Hindlimb muscle (tissue), 1 donor: ENCODE measurements around the gene CZIB. TPM values are rescaled to one million over a fixed set of nuclear protein-coding genes. Genes with fewer than 3 reads are reported as not detected.
"Not testable (repeated sequence)": the region's sequence is repeated elsewhere in the genome, so short reads cannot be mapped to it uniquely, and the experiment has no call there.

Source experiments
- DNase-seq: peaks from one replicate; pipeline ENCODE4 v3.0.0-alpha.2; 2013
- polyA plus RNA-seq: library from polyadenylated mRNA; unstranded; fragments of 120-200 nt; gene quantifications from one replicate; pipeline ENCODE4 v1.2.1, GENCODE V29; 2013; ENCODE audit not compliant: insufficient read length

Gene CZIB
- polyA plus RNA-seq, 1 donor, result 59.0 TPM

DNA sequence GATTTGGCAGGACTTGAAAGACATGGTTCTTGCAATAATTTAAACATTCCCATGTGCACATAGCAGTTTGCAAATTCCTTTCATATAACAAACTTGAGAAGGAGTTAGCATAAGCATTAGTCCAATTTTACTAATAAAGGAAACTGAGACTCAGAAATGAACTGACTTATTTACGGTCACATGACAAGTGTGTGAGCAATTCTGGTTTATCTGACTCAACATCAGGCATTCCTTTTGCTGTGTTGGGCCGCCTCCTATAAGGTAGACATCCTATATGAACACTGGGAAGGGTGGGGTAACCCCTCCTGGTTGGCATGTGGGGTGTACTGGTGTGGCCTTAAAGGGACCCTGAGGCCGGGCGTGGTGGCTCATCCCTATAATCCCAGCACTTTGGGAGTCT is 32.3 kb downstream of the CZIB start:
- no peak for DNase-seq

DNA sequence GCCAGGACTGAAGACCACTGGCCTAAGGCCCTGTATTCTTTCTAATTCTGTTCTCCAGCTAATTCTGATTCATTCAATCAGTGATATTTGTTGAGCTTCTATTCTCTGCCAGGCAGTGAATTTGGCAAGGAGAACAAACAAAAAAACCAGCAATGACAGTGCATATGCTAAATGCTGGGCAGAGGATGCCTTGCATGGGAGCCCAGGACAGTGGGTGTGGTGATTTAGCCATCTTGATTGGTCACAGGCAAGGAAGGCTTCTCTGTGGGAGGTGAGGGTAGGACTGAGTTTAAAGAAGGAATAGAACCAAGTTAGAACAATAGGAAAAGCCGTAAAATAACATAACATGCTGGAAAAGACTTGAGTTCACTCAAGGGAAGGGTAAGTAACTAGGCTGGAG is 33.0 kb downstream of the CZIB start:
- DNase-seq, result no peak

DNA sequence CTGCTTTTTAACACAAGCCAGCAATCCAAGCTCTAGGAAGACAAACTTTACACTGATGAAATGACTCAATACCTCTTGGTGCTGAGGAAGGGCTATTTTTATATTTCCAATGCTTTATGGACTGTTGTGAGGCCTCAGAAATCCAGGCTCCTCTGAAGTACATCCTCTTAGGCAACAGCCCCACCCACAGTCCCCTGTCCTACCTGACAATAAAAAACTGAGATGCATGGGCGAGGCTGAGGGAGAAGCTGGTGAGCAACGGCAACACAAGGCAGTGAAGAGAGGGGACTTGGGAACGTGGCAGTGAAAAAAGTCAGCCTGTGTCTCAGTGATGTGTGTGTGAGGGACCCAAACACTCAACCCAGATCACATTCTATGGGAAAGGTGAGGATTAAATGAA is 33.9 kb downstream of the CZIB start:
- DNase-seq, result no peak

DNA sequence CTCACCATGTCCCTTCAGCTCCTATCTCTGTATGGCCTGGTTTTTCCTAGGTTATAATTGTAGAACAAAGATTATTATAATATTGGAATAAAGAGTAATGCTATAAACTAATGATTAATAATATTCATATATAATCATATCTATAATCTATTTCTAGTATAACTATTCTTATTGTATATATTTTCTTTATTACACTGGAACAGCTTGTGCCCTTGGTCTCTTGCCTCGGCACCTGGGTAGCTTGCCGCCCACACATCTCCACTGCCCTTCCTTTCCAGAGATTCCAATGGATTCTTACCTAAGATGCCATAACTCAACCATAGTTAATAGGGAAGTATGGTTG is 34.5 kb downstream of the CZIB start:
- DNase-seq, result not testable (repeated sequence)

DNA sequence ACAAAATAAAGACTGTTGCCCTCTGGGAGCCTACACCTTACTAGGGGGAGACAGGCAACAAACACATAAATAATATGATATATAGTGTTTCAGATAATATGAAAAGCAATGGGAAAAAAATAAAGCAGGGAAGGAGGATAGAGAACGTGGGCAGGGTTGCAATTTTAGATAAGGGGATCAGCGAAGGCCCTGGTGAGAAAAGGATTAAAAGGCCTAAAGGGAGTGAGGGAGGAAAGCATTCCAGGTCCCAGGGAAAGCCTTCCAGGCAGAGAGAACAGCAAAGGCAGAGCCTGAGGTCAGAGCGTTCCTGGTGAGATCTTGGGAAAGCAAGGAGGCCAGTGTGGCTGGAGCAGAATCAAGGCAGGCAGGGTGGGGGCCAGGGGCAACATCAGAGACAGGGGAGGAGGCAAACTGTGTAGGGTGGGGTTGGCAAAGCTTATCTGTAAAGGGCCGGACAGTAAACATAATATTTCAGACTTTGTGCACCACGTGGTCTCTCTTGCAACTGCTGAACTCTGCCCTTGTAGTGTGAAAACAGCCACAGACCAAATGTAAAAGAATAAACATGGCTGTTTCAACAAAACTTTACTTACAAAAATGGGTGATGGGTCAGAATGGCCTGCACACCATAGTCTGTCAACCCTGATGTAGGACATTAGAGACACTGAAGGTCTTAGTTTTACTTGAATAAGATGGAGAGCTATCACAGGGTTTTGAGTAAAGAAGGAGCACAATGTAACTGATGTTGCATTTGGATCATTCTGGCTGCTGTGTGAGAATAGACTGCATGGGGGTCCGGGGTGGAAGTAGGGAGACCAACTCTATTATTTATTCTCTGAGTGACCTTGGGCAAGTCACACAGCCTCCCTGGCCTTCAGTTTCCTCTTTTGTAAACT is 37.1 kb downstream of the CZIB start:
- no peak for DNase-seq

DNA sequence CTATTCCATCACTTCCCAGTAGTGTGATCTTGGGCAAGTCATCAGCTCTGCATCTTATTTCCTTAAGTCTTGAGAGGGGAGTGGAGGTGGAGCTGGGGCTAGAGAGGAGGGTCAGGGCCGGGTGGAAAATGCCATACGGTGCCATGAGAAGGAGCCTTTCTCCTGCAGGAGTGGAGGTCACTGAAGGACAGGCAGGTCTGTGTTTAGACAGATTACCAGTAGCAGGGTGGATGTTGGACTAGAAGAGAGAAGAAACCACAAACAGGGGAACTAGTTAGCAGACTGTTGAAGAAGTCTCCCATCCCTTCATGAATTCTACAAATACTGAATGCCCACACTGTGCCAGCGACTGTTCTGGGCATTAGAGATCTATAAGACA is 37.7 kb downstream of the CZIB start:
- no peak for DNase-seq

DNA sequence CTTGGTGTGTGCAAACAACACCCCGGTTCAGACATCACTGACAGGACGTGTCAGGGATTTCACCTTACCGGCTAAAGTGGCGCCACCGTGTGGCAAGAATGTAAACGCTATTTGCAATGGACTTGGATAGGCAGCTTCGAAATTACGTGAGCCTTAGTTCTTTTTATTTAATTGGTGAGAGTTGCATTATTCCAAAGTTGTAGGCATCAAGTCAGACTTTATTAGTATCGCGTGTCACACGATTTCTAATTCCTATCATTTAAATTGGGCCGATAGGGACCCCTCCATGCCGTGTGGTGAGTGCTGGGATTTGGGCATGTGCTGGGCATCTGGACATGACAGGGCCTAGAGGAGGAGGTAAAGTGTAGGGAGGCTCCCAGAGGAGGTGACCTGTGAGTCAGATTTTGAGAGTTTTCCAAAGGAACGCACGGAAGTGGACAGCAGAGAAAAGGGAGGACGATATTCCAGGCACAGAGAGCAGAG is 38.3 kb downstream of the CZIB start:
- peak; percentile 74 for DNase-seq

DNA sequence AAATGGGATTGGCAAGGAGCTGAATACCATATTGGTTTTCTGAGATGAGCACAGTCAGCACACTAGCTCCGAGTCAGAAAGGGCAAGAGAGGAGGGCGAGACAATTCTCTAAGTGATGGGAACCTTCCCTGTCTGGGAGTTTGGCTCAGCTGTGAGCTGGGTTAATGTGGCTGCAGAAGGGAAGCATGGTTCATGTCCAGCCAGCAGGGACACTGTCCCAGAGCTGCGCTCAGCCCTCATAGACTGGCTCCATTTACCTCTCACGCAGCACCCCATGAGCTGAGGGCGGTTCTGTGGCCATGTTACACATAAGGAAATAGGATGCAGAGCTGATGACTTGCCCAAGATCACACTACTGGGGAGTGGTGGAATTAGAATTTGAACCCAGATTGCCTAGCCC is 39.5 kb downstream of the CZIB start:
- no peak for DNase-seq

DNA sequence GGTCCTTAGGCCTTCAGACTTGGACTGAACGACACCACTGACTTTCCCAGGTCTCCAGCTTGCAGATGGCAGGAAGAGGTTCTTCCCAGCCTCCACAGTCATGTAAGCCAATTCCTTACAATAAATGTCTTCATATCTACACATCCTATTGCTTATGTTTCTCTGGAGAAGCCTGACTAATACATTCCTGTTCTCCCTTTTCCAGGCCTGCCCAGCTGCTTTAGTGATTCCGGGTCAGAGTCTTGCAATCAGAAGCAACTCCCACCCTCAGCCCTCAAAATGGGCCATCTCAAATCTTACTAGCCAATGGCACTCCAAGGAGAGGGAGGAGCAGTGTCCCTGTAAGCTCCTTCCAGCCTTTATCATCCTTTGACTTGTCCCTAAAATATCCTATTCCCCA is 40.2 kb downstream of the CZIB start:
- no peak for DNase-seq

DNA sequence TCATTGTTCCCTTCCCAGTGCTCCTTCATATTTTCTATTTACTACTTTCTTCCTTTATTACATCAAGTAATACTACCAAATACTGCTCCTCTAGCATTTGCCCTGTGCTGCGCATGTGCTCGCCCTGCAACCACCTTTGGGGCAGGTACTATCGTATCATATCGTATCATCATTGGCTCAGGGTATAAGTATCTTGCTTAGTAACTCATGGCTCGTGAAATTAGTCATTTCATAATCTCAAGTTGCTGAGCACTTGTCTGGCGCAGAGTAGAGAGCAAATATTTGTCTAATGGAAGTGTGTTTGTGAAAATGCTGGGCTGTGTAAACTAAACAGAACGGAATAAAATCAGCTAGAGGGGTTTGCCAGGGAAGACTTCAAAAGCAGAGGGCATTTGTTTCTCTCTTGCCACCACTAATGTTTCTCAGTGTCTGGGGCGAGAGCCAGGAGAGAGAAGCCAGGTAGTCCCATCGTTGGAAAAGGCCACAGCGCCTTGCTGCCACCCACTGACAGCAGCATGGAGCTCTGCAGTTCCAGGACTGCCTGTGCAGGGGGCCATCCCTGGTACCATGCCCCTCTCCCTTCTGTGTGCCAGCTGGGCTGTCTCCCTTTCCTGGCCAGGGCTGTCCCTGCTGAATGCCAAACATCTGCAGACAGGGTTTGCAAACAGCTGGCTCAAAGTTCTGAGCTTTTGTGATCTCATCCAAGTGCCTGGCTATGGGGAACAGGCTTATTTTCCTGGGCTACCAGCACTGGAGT is 43.8 kb downstream of the CZIB start:
- no peak for DNase-seq

DNA sequence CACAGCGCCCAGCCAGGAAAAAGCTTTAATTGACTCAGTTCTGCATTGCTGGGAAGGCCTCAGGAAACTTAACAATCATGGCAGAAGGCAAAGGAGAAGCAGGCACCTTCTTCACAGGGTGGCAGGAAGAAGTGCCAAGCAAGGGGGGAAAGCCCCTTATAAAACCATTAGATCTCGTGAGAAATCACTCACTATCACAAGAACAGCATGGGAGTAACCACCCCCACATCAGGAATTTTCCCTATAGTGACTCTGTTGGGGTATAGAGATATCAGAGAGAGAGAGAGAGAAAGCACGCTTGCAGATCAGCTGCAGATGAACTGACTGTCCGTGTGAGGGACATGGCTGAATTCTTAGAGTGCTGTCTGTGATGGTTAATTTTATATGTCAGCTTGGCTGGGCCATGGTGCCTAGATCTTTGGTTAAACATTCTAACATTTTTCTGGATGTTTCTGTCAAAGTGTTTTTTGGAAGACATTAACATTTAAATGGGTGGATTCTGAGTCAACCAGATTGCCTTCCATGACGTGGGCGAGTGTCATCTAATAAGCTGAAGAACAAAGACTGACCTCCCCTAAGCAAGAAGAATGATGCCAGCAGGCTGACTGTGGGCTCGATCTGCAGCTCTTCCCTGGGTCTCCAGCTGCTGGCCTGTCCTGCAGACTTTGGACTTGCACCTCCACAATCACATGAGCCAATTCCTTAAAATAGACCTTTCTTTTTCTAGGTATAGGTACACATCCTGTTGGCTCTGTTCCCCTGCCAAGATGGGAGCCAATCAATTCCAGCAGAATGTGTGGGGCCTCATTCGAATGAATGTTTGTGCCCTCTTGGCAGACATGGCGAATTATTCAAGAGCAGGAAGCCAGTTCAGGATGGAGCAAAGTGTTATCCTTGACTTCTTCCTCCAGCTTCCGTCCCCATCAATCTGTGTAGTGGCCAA is 45.2 kb downstream of the CZIB start:
- DNase-seq, result no peak

DNA sequence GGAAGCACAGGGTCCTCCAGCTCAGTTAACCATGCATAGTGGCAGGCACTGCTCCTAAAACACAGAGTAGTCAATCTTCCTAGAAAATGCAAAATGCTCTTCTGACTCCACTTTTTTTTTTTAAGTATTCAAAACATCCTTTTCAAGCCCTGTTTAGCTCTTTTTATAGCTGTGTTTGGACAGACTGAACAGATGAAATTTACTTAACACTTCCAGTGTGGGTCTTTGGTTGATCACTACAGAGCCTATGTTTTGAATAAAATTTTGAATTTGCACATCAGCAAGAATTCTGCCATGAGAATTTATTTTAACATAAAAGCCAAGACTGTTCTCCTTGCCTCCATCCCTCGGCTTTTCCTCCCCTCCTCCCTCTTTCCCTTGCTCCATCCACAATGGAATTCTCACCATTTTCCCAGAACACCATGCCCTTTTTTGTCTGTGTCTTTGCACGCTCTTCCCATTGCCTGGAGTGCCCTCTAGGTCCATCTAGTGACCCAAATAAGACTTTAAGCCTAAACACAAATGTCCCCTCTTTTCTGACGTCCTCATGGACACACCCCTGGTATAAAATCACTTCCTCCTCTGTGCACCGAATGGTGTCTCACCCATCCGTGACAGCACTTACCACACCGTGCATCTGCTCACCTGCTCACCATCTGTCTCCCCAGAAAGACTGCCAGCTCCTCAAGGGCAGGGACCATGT is 47.9 kb downstream of the CZIB start:
- DNase-seq, result no peak

DNA sequence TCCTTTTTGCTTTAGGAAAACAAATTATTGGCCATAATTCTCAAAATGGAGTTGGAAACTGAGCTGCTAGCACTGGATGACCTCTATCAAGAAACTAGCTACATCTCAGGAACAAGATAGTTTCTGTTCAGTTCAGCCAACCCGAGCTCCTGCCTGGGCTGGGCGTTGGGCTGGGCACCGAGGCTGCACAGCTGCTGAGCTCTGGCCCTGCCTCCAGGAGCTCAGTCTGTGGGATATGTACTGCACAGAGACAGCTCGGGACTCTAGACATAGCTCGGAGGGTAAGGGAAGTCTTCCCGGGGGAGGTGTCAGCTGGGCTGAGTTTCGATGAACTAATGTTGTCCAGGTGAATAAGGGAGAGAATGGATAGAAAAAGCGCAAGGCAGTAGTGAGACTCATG is 53.5 kb downstream of the CZIB start:
- DNase-seq, result no peak

DNA sequence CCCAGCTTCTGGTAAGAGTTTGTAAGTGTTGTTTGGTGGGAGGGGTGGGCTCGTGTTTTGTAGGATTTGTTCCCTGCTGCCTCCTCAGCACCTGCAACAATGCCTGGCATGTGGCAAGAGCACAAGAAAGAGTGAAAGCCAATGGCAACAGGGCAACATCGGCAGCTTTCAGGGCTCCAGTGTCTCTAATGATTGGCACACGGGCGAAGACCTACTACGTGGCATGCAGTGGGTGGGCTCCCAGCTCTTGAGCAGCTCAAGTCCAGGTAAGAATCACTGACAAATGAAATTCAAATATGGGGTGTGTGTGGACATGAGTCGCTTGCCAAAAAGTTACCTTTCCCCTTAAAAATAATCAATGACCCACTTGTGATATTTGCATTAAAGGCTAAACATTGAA is 54.1 kb downstream of the CZIB start:
- DNase-seq, result no peak

DNA sequence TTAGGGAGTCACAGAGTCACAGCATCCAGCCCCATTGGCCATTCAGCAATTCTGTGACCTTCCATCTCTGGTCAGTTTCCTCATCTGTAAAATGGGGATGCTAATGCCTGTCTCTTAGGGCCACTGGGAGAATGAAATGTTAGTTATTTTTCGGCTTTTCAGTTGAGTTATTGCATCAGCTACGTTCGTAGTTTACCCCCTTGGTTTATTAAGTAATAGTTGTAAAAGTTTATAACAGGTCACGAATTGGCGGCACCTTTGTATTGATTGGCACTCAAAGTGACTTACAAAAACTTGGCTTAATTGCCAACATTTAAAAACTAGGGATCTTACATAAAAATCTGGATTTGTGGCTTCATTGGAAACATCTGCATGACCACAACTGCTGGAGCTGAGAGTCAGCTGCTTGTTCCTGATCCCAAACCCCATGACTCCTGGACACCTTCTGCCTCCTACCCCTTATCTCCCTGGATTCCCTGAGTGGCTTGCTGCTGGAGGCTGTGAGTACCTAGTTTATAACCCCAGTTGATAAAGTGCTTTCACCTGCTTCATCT is 54.9 kb downstream of the CZIB start:
- no peak for DNase-seq

Other genes with a start within 250 kb of the CZIB start
- gene PODN, start 158.4 kb downstream of the CZIB start, polyA plus RNA-seq, result 8.5 TPM
- 0.41 TPM for gene SLC1A7, start 78.0 kb downstream of the CZIB start, polyA plus RNA-seq
- 12.9 TPM for gene CPT2, start 23.8 kb downstream of the CZIB start, polyA plus RNA-seq
- gene MAGOH, start 17.9 kb upstream of the CZIB start, polyA plus RNA-seq, result 36.3 TPM
- 6.1 TPM for gene LRP8, start 107.4 kb upstream of the CZIB start, polyA plus RNA-seq
- not detected for gene DMRTB1, start 238.8 kb upstream of the CZIB start, polyA plus RNA-seq